HG02678 (cell line): ENCODE data around the gene PRR15L.

Source experiments
- ATAC-seq: cut with Tn5 transposase; IDR thresholded peaks from one replicate; pipeline ENCODE4 v1.9.1; 2021; ENCODE audit warnings: mild to moderate bottlenecking, moderate library complexity; ENCODE audit not compliant: unreplicated experiment

PRR15L gene

DNA sequence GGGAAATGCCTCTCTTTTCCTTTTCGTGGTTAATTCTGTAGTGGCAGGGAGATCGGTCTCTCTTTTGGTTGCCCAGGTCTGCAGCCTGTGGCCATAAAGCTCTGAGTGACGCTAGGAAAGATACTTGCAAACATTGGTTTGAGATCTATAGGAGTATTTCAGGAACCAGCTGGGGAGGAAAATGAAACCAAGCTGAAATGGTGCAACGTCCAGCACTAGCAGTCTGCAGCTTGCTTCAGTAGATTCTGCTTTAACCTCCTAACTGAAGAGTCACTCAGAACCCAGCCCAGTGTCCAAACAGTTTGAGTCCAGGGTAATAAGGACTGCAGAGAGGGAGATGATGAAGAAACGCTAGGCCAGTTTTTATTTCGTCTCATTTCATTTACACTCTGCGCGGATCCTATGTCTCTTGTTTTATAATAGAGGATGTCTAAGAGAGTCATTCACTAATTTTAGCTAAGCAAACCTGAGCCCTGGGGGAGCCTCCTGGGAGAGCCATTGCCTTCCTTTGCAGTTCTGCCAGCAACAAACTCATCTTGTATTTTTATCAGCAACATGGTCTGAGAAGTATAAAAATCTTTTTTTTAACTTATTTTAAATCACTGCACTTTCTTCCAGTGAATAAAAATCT is 49.6 kb downstream of the PRR15L start:
- no peak for ATAC-seq

DNA sequence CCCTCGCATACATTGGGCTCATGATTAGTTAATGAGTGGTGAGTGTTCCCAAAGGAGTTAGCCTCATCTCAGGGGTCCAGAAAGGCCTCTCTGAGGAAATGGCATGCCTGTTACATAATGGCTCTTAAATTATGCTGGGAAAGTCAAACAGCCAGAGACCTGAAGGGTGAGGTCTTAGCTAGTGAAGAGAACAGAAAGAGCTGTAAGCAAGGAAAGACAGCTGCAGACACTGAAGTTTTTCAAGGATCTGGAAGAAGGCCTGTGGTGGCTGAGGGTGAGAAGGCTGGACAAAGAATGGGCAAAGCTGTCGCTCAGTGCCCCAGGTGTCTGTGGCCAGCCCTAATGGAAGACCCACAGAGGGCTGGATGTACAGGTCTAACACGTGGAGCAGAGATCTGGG is 51.2 kb downstream of the PRR15L start:
- no peak for ATAC-seq

DNA sequence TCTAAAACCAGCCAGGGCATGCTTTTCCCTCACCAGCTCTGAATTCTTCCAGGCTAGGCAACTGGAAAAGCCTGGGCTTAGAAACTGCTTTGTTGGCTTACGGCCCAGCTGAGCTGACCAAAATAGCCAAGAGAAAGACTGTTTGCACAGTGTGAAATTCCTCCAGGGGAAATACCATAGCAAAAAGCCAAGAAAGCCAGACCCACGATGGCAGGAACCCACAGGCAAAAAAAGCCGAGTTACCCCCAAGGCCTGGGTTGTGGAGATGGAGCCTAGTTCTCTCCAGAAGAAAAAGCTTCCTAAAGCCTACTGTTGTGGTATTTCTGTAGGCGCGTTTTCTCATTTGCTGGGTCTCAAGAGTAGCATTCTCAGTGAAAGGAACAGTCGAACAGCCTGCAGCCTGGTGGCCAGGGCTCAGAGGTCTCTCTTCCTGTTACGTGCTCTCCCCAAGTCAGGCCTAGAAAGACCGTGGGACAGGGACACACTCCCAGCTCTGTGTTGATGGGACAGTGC is 52.4 kb downstream of the PRR15L start:
- no peak for ATAC-seq

DNA sequence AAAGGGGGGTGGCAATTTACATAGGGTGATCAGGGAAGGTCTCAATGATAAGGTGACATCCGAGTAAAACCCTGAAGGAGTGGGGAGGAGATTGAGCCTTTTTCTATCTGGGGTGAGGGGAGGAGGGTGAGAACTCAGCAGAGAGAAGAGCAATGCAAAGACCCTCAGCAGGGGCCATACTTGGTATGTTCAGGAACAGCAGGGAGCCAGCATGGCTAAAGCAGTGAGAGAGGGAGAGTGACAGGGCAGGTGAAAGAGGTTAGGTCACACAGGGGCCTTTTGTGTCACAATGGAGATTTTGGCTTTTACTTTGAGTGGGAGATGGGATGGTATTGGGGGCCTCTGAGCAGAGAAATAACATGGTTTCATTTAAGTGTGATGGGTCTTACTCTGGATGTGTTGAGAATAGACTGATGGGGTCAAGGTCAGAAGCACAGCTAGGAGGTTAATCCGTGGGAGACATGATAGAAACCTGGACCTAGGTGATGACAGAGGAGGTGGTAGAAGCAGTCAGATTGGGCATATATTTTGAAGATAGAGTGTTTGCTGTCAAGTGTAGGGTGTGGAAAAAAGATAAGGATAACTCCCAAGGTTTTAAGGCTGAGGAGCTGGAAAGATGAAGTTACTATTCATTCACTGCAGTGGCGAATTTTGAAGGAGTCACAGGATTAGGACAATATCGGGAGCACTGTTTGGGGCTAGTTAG is 55.5 kb downstream of the PRR15L start:
- ATAC-seq = no peak
